A549 (cell line): ENCODE results near the gene SMIM7. TPM values are rescaled to one million over a fixed set of nuclear protein-coding genes. Genes with fewer than 3 reads are reported as not detected.

Experiments
- ATAC-seq, 2 experiments: fragments of 200-7000 bp in 1 of 2; fragments of >200 bp in 1 of 2; cut with Nextera tagmentation in 1 of 2; cut with Tn5 transposase in 1 of 2; 3 replicates each; pipeline versions ENCODE4 v1.8.0 to v1.9.1; 2018 to 2020; ENCODE audit warnings: mild to moderate bottlenecking in 1 of 2, moderate library complexity in 1 of 2
- CTCF ChIA-PET: fragments of 300-600 bp; sonication (Branson Sonifier 250); formaldehyde crosslinking; extraction: SDS; loops from one replicate; lab custom pipeline; 2021; ENCODE audit warnings: antibody characterized with exemption, inconsistent platforms; lab: Yijun Ruan, JAX
- POLR2A ChIA-PET: fragments of 350-600 bp; formaldehyde crosslinking; extraction: SDS; loops from one replicate; lab custom pipeline; 2021; ENCODE audit warnings: antibody characterized with exemption, inconsistent platforms; lab: Yijun Ruan, JAX
- DNase-seq, 2 experiments: peaks; one replicate each; pipeline versions ENCODE4 v3.0.0 to v3.0.0-alpha.2; 2011 to 2016; ENCODE audit warnings: low read depth in 1 of 2, low spot score in 1 of 2
- FAIRE-seq: peaks from 2 replicates; lab custom pipeline; 2011; peaks lifted over from hg19 to GRCh38; lab: Jason Lieb, UNC
- H3K27ac ChIP-seq, 2 experiments: fragments of >200 bp; sonication (Bioruptor Twin); formaldehyde crosslinking; 3 replicates each; pipeline ENCODE4 v1.5.1; 2016 to 2017
- H3K4me1 ChIP-seq: fragments of >200 bp; sonication (Bioruptor Twin); formaldehyde crosslinking; 3 replicates; pipeline ENCODE4 v1.6.1; 2016
- H3K4me2 ChIP-seq: fragments of >200 bp; sonication (Bioruptor Twin); formaldehyde crosslinking; 3 replicates; pipeline ENCODE4 v1.6.1; 2016
- H3K4me3 ChIP-seq: fragments of >200 bp; sonication (Bioruptor Twin); formaldehyde crosslinking; 3 replicates; pipeline ENCODE4 v1.5.1; 2016
- H3K9me3 ChIP-seq: fragments of >200 bp; sonication (Bioruptor Twin); formaldehyde crosslinking; 3 replicates; pipeline ENCODE4 v1.6.1; 2016
- CEBPB ChIP-seq, 2 experiments: fragments of >200 bp in 1 of 2; sonication (Bioruptor Twin) in 1 of 2; formaldehyde crosslinking in 1 of 2; IDR thresholded peaks; 2 replicates each; pipeline ENCODE4 v1.6.1; 2012 to 2016
- EHMT2 ChIP-seq: fragments of 200-600 bp; sonication (generic); IDR thresholded peaks from 2 replicates; pipeline ENCODE4 v1.6.1; 2016; ENCODE audit warnings: antibody characterized with exemption, low read depth, mild to moderate bottlenecking, moderate library complexity
- ESRRA ChIP-seq: fragments of 150-350 bp; IDR thresholded peaks from 2 replicates; pipeline ENCODE4 v1.6.1; 2014; ENCODE audit warnings: mild to moderate bottlenecking, low read length, borderline replicate concordance
- FOXS1 ChIP-seq: fragments of 250-450 bp; sonication (Bioruptor Pico); IDR thresholded peaks from 2 replicates; pipeline ENCODE4 v1.5.0; 2020; ENCODE audit warnings: mild to moderate bottlenecking, moderate library complexity
- HEYL ChIP-seq: fragments of 250-450 bp; sonication (Bioruptor Pico); IDR thresholded peaks from 2 replicates; pipeline ENCODE4 v1.8.0; 2021; ENCODE audit warnings: mild to moderate bottlenecking, moderate library complexity
- JUN ChIP-seq, 2 experiments: fragments of >200 bp; sonication (Bioruptor Twin); formaldehyde crosslinking; IDR thresholded peaks; 2 replicates in 1 of 2; 3 replicates in 1 of 2; pipeline ENCODE4 v1.6.1; 2016 to 2017
- JUNB ChIP-seq: fragments of >200 bp; sonication (Bioruptor Twin); formaldehyde crosslinking; IDR thresholded peaks from 2 replicates; pipeline ENCODE4 v1.6.1; 2016
- NFE2L2 ChIP-seq: fragments of 150-350 bp; conservative IDR thresholded peaks from 2 replicates; pipeline ENCODE4 v1.6.1; 2014; ENCODE audit warnings: low read length
- NR3C1 ChIP-seq: fragments of >200 bp; sonication (Bioruptor Twin); formaldehyde crosslinking; IDR thresholded peaks from 3 replicates; pipeline ENCODE4 v1.6.1; 2017
- PBX3 ChIP-seq: IDR thresholded peaks from 2 replicates; pipeline ENCODE4 v1.6.1; 2012
- PHF8 ChIP-seq: fragments of 200-600 bp; sonication (generic); IDR thresholded peaks from 2 replicates; pipeline ENCODE4 v1.6.1; 2016; ENCODE audit warnings: low read depth, mild to moderate bottlenecking, antibody characterized with exemption, moderate library complexity, borderline replicate concordance
- REST ChIP-seq: fragments of 200-600 bp; sonication (generic); IDR thresholded peaks from 2 replicates; pipeline ENCODE4 v1.6.1; 2016; ENCODE audit warnings: antibody characterized with exemption, mild to moderate bottlenecking, moderate library complexity
- RFX5 ChIP-seq: fragments of 450-650 bp; IDR thresholded peaks from 2 replicates; pipeline ENCODE4 v1.7.1; 2014; ENCODE audit warnings: antibody characterized with exemption, mild to moderate bottlenecking, moderate library complexity
- SMC3 ChIP-seq: fragments of >200 bp; sonication (Bioruptor Twin); formaldehyde crosslinking; IDR thresholded peaks from 3 replicates; pipeline ENCODE4 v1.6.1; 2018; ENCODE audit warnings: inconsistent platforms
- SREBF2 ChIP-seq: fragments of 450-650 bp; IDR thresholded peaks from 2 replicates; pipeline ENCODE4 v1.6.1; 2014; ENCODE audit warnings: mild to moderate bottlenecking, moderate library complexity
- ZFP36 ChIP-seq: fragments of 450-650 bp; IDR thresholded peaks from 2 replicates; pipeline ENCODE4 v1.6.1; 2014; ENCODE audit warnings: borderline replicate concordance; ENCODE audit not compliant: partially characterized antibody
- ZNF302 ChIP-seq: fragments of 250-450 bp; sonication (Bioruptor Pico); IDR thresholded peaks from 2 replicates; pipeline ENCODE4 v1.9.0; 2021; ENCODE audit warnings: inconsistent platforms, mild to moderate bottlenecking, moderate library complexity
- WGBS: methylation state at CpG from one replicate; pipeline ENCODE4 v1.1.6; 2017; ENCODE audit errors: missing lambda C conversion rate; 5-methylcytosine and 5-hydroxymethylcytosine counted together
- polyA plus RNA-seq, 4 experiments: library from polyadenylated mRNA; depleted of rRNA in 3 of 4; stranded (reverse); fragments of >200 nt; fragmentation: RNase III in 1 of 4; extraction: RNeasy Plus Mini Kit Qiagen cat#74134 plus additional on column Dnase treatment in 1 of 4; gene quantifications; 2 replicates in 3 of 4; 3 replicates in 1 of 4; pipeline ENCODE4 v1.2.3, GENCODE V29; 2011 to 2017
- TF ChIP-seq, protein P1 (sequence below): fragments of >200 bp; sonication (Bioruptor Twin); formaldehyde crosslinking; IDR thresholded peaks from 3 replicates; pipeline ENCODE4 v1.5.1; 2016
- TF ChIP-seq, protein P2 (sequence below): fragments of 250-450 bp; sonication (Bioruptor Pico); IDR thresholded peaks from 2 replicates; pipeline ENCODE4 v1.5.0; 2020; ENCODE audit warnings: low read depth, mild to moderate bottlenecking, moderate library complexity
- TF ChIP-seq, protein P3 (sequence below): IDR thresholded peaks from 2 replicates; pipeline ENCODE4 v1.6.1; 2012

The SMIM7 gene
- polyA plus RNA-seq, 2 of the 4 experiments (the other 2 are of a cell fraction) = 74.7 to 98.8 TPM

- Histone ChIP-seq H3K27ac (no peak overlapping the region), H3K4me2 (no peak overlapping the region), H3K4me3 (no peak overlapping the region), H3K4me1 (peaks cover 14% of the 10 kb centered on the region), H3K9me3 (no peaks in the 10 kb centered on the region)
- no peak for DNase-seq
- no peak for ATAC-seq
- TF ChIP-seq HEYL (CRISPR knock-in tag) (no peak), EHMT2 (no peak), REST (no peak), CEBPB (IDR thresholded peaks at IDR 0.05) (no peak)
- no peak for FAIRE-seq
- ChIA-PET CTCF (interaction anchor here (0.5 to 1.0 kb wide), 2 partner anchors 17 to 760 kb away, joined by 3 to 4 read pairs; no protein-coding TSS in a partner anchor), POLR2A (interaction anchor here (0.5 to 0.6 kb wide), 2 partner anchors 12 to 16 kb away, joined by 3 to 8 read pairs; no protein-coding TSS in a partner anchor)
- 82% methylated on average over 3 of the region's 12 CpGs for WGBS
Measured at GRCh38 chr19:16688084-16688483, 28.1 kb upstream of the SMIM7 start.

DNA sequence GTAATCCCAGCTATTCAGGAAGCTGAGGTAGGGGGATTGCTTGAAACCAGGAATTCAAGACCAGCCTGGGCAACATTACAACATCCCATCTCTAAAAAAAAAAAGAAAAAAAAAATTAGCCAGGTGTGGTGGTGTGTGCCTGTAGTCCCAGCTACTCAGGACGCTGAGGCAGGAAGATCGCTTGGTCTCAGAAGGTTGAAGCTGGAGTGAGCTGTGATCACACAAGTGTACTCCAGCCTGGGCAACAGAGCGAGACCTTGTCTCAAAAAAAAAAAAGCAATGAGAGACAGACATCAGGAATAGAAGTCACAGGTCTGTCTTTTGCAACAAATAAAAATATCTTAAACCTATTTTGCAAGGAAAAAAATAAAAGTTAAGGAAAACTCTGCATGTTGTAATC lies 24.3 kb upstream of the SMIM7 start:
- no peak for FAIRE-seq
- no peak for TF ChIP-seq PBX3
- Histone ChIP-seq H3K4me3 (no peak overlapping the region), H3K9me3 (no peaks in the 10 kb centered on the region; the same call in 2 of the 3 replicates), H3K27ac (no peak overlapping the region), H3K4me2 (no peak overlapping the region), H3K4me1 (peaks cover 14% of the 10 kb centered on the region)
- DNase-seq = no peak
- WGBS = 84% methylated on average over 3 of the region's 3 CpGs
- ATAC-seq = no peak
- ChIA-PET POLR2A (no interaction called here), CTCF (no interaction called here)

DNA sequence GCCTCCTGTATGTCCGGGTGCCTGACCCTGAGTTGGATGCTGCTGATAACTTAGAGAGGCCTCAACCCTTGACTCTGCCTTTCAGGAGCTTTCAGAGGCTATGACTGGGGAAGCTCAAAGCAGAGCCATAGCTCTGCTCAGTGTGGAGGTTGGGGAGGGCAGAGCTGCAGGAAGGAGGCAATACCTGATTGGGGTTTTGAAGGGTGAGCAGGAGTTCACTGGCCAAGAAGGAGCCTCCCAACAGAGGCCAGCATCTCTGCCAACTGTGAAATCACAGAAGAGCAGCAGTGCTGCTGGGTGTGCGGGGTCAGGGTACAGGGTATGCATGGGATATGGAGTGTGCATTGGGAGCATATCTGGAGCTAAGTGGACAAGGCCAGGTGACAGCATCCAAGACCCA lies 22.6 kb upstream of the SMIM7 start:
- ATAC-seq (no peak), DNase-seq (no peak), FAIRE-seq (no peak)
- Histone ChIP-seq H3K9me3 (no peaks in the 10 kb centered on the region; the same call in 2 of the 3 replicates), H3K4me1 (peaks cover 17% of the 10 kb centered on the region), H3K27ac (no peak overlapping the region), H3K4me2 (no peak overlapping the region), H3K4me3 (no peak overlapping the region)
- WGBS = 100% methylated on average over 1 of the region's 2 CpGs
- CTCF ChIA-PET = no interaction called here
- no peak for TF ChIP-seq RFX5
- TF ChIP-seq, protein P1, sequence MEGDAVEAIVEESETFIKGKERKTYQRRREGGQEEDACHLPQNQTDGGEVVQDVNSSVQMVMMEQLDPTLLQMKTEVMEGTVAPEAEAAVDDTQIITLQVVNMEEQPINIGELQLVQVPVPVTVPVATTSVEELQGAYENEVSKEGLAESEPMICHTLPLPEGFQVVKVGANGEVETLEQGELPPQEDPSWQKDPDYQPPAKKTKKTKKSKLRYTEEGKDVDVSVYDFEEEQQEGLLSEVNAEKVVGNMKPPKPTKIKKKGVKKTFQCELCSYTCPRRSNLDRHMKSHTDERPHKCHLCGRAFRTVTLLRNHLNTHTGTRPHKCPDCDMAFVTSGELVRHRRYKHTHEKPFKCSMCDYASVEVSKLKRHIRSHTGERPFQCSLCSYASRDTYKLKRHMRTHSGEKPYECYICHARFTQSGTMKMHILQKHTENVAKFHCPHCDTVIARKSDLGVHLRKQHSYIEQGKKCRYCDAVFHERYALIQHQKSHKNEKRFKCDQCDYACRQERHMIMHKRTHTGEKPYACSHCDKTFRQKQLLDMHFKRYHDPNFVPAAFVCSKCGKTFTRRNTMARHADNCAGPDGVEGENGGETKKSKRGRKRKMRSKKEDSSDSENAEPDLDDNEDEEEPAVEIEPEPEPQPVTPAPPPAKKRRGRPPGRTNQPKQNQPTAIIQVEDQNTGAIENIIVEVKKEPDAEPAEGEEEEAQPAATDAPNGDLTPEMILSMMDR = no peak
- POLR2A ChIA-PET = no interaction called here

GRCh38 chr19:16679811-16680210 lies 19.9 kb upstream of the SMIM7 start:
- no peak overlapping the region for H3K4me2 ChIP-seq
- 91% methylated on average over 9 of the region's 11 CpGs for WGBS
- no peak overlapping the region for H3K27ac ChIP-seq
- ATAC-seq (no peak), FAIRE-seq (no peak), DNase-seq (no peak)
- H3K9me3 ChIP-seq = no peaks in the 10 kb centered on the region; the same call in 2 of the 3 replicates
- no peak overlapping the region for H3K4me3 ChIP-seq
- TF ChIP-seq, protein P2, sequence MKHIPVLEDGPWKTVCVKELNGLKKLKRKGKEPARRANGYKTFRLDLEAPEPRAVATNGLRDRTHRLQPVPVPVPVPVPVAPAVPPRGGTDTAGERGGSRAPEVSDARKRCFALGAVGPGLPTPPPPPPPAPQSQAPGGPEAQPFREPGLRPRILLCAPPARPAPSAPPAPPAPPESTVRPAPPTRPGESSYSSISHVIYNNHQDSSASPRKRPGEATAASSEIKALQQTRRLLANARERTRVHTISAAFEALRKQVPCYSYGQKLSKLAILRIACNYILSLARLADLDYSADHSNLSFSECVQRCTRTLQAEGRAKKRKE (CRISPR knock-in tag) = no peak
- TF ChIP-seq PBX3 (no peak), ZNF302 (no peak), NFE2L2 (no peak), ESRRA (no peak), SREBF2 (no peak), CEBPB (IDR thresholded peaks at IDR 0.05) (no peak), FOXS1 (CRISPR knock-in tag) (no peak), EHMT2 (no peak), ZFP36 (no peak), NR3C1 (no peak), JUN (IDR thresholded peaks at IDR 0.05) (no peak), PHF8 (no peak), SMC3 (no peak), JUNB (no peak)
- TF ChIP-seq, protein P3, sequence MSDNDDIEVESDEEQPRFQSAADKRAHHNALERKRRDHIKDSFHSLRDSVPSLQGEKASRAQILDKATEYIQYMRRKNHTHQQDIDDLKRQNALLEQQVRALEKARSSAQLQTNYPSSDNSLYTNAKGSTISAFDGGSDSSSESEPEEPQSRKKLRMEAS = no peak
- peaks cover 7% of the 10 kb centered on the region; the same call in 1 of the 3 replicates for H3K4me1 ChIP-seq
- POLR2A ChIA-PET = no interaction called here
- CTCF ChIA-PET = no interaction called here
